Transverse colon (tissue), 4 donors: ENCODE results near the gene NEXMIF. TPM values are rescaled to one million over a fixed set of nuclear protein-coding genes. Genes with fewer than 3 reads are reported as not detected.

Source experiments
- small RNA-seq, 4 donors: library from RNA; depleted of rRNA; stranded (forward); fragments of <200 nt; gene quantifications; one replicate each; pipeline ENCODE3, GENCODE V24; 2016
- total RNA-seq, 4 donors: library from RNA; depleted of rRNA; stranded (reverse); fragments of >200 nt; gene quantifications; one replicate each; pipeline ENCODE4 v1.1.0, GENCODE V29; 2016

The NEXMIF gene
- total RNA-seq, 4 donors from 2014 or later = under 0.01 to 3.3 (median 1.7) TPM

Small RNA genes lying within 50 kb of the gene (small RNA-seq; reads per million reads assigned to genes)
- gene AL139395.1 = 0 reads per million in 4 donors

Other genes with a start within 250 kb of the NEXMIF start
- gene ABCB7, start 230.8 kb upstream of the NEXMIF start, total RNA-seq = 10 to 100 TPM; 49.4 to 92.8 (median 57.7) TPM